ENCODE measurements around the gene BCAS3.

The BCAS3 gene

GRCh38 chr17:61066062-61066461 is 388.4 kb downstream of the BCAS3 start:
- DNase-seq (ENCODE audit: low spot score): no peak

GRCh38 chr17:61070649-61071048 is 393.0 kb downstream of the BCAS3 start:
- no peak for DNase-seq (ENCODE audit: low spot score)

- DNase-seq (ENCODE audit: low spot score): no peak
Measured at GRCh38 chr17:61072648-61073047, 395.0 kb downstream of the BCAS3 start.

GRCh38 chr17:61073131-61073530 is 395.5 kb downstream of the BCAS3 start:
- DNase-seq (ENCODE audit: low spot score): no peak

GRCh38 chr17:61073799-61074513 is 396.3 kb downstream of the BCAS3 start:
- DNase-seq (ENCODE audit: low spot score): no peak

- DNase-seq (ENCODE audit: low spot score): no peak
Measured at GRCh38 chr17:61075988-61076387, 398.3 kb downstream of the BCAS3 start.

- DNase-seq (ENCODE audit: low spot score): no peak
Measured at GRCh38 chr17:61076621-61077031, 399.0 kb downstream of the BCAS3 start.

- no peak for DNase-seq (ENCODE audit: low spot score)
Measured at GRCh38 chr17:61081959-61082358, 404.3 kb downstream of the BCAS3 start.

- DNase-seq (ENCODE audit: low spot score): no peak
Measured at GRCh38 chr17:61084260-61084659, 406.6 kb downstream of the BCAS3 start.

- no peak for DNase-seq (ENCODE audit: low spot score)
Measured at GRCh38 chr17:61087024-61087423, 409.4 kb downstream of the BCAS3 start.

GRCh38 chr17:61088556-61088955 is 410.9 kb downstream of the BCAS3 start:
- no peak for DNase-seq (ENCODE audit: low spot score)

GRCh38 chr17:61091096-61091495 is 413.4 kb downstream of the BCAS3 start:
- no peak for DNase-seq (ENCODE audit: low spot score)

GRCh38 chr17:61097781-61098180 is 420.1 kb downstream of the BCAS3 start:
- no peak for DNase-seq (ENCODE audit: low spot score)

GRCh38 chr17:61106354-61106753 is 428.7 kb downstream of the BCAS3 start:
- no peak for DNase-seq (ENCODE audit: low spot score)

GRCh38 chr17:61116577-61116976 is 438.9 kb downstream of the BCAS3 start:
- DNase-seq (ENCODE audit: low spot score): no peak

GRCh38 chr17:61117983-61118382 is 440.3 kb downstream of the BCAS3 start:
- no peak for DNase-seq (ENCODE audit: low spot score)

- DNase-seq (ENCODE audit: low spot score): no peak
Measured at GRCh38 chr17:61118871-61119270, 441.2 kb downstream of the BCAS3 start.

GRCh38 chr17:61122326-61122913 is 444.8 kb downstream of the BCAS3 start:
- DNase-seq (ENCODE audit: low spot score): no peak

- DNase-seq (ENCODE audit: low spot score): no peak
Measured at GRCh38 chr17:61124562-61124961, 446.9 kb downstream of the BCAS3 start.

- no peak for DNase-seq (ENCODE audit: low spot score)
Measured at GRCh38 chr17:61126473-61127249, 449.0 kb downstream of the BCAS3 start.

- DNase-seq (ENCODE audit: low spot score): no peak
Measured at GRCh38 chr17:61127960-61128359, 450.3 kb downstream of the BCAS3 start.

GRCh38 chr17:61128661-61129115 is 451.0 kb downstream of the BCAS3 start:
- DNase-seq (ENCODE audit: low spot score): no peak
